HEK293T (cell line): ENCODE measurements around the gene TCF15.
A peak's percentile ranks its signal among the peaks of the same experiment; 100 is the strongest.

ENCODE experiments used
- CTCF ChIA-PET: fragments of 350-600 bp; formaldehyde crosslinking; extraction: SDS; loops from one replicate; lab custom pipeline; 2021; ENCODE audit warnings: antibody characterized with exemption, inconsistent platforms; lab: Yijun Ruan, JAX
- POLR2A ChIA-PET: fragments of 350-600 bp; formaldehyde crosslinking; extraction: SDS; loops from one replicate; lab custom pipeline; 2020; ENCODE audit warnings: antibody characterized with exemption, inconsistent platforms; lab: Yijun Ruan, JAX
- DNase-seq: peaks from one replicate; pipeline ENCODE4 v3.0.0; 2012; ENCODE audit warnings: mixed read lengths; ENCODE audit errors: extremely low spot score
- ARNT ChIP-seq: fragments of 450-650 bp; IDR thresholded peaks from 2 replicates; pipeline ENCODE4 v1.6.1; 2017; ENCODE audit warnings: mild to moderate bottlenecking
- BHLHE40 ChIP-seq: fragments of 450-650 bp; IDR thresholded peaks from 2 replicates; pipeline ENCODE4 v1.6.1; 2016; ENCODE audit warnings: mild to moderate bottlenecking, moderate library complexity, borderline replicate concordance
- CTBP1 ChIP-seq: fragments of 450-650 bp; IDR thresholded peaks from 2 replicates; pipeline ENCODE4 v1.6.1; 2016; ENCODE audit warnings: borderline replicate concordance
- ELF4 ChIP-seq: fragments of 450-650 bp; IDR thresholded peaks from 2 replicates; pipeline ENCODE4 v1.6.1; 2017; ENCODE audit warnings: antibody characterized with exemption
- FOXA1 ChIP-seq: fragments of 450-650 bp; IDR thresholded peaks from 2 replicates; pipeline ENCODE4 v1.6.1; 2016; ENCODE audit warnings: mild to moderate bottlenecking
- FOXK2 ChIP-seq: fragments of 450-650 bp; IDR thresholded peaks from 2 replicates; pipeline ENCODE4 v1.6.1; 2016; ENCODE audit warnings: mild to moderate bottlenecking
- FOXM1 ChIP-seq: fragments of 450-650 bp; IDR thresholded peaks from 2 replicates; pipeline ENCODE4 v1.6.1; 2017; ENCODE audit warnings: mild to moderate bottlenecking, borderline replicate concordance
- HDGF ChIP-seq: fragments of 450-650 bp; IDR thresholded peaks from 2 replicates; pipeline ENCODE4 v1.6.1; 2017; ENCODE audit warnings: antibody characterized with exemption, borderline replicate concordance
- L3MBTL2 ChIP-seq: fragments of 450-650 bp; conservative IDR thresholded peaks from 2 replicates; pipeline ENCODE4 v1.6.1; 2016; ENCODE audit warnings: mild to moderate bottlenecking
- LEF1 ChIP-seq: fragments of 450-650 bp; IDR thresholded peaks from 2 replicates; pipeline ENCODE4 v1.6.1; 2017; ENCODE audit warnings: mild to moderate bottlenecking, borderline replicate concordance
- NFRKB ChIP-seq: fragments of 450-650 bp; IDR thresholded peaks from 2 replicates; pipeline ENCODE4 v1.6.1; 2016; ENCODE audit warnings: mild to moderate bottlenecking, moderate library complexity
- SP1 ChIP-seq: fragments of 450-650 bp; IDR thresholded peaks from 2 replicates; pipeline ENCODE4 v1.6.1; 2017
- SUZ12 ChIP-seq: fragments of 450-650 bp; IDR thresholded peaks from 2 replicates; pipeline ENCODE4 v1.6.1; 2016; ENCODE audit warnings: mild to moderate bottlenecking
- TARDBP ChIP-seq: fragments of 450-650 bp; IDR thresholded peaks from 2 replicates; pipeline ENCODE4 v1.6.1; 2016
- ZNF384 ChIP-seq: fragments of 450-650 bp; IDR thresholded peaks from 2 replicates; pipeline ENCODE4 v1.6.1; 2016
- TF ChIP-seq, protein P1 (sequence below): fragments of 450-650 bp; IDR thresholded peaks from 2 replicates; pipeline ENCODE4 v1.6.1; 2016

Gene TCF15

DNA sequence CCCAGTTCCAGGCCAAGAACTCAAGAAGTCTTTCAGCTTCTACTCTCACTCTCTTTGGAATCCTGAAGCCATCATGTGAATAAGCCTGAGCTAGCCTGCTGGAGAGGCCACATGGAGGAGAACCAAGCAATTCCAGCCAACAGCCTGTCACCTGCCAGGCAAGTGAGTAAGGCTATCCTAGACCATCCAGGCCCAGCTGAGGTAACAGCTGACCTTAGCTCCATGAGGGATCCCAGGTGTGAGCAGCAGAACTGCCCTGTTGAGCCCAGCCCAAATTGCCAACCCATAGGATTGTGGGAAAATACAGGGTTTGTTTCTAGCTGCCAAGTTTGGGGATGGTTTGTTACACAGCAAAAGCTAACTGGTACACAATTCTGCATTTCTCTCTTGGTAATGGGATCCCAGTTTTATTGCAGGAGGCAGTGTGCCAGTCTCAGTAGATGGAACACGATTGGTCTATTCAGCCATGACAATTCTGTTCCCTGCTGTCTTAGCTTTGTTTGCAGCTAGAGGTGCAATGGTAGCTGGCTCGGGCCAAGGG is 37.4 kb upstream of the TCF15 start:
- TF ChIP-seq L3MBTL2 (no peak), ZNF384 (no peak), ARNT (no peak)
- POLR2A ChIA-PET = no interaction called here
- no peak for DNase-seq
- CTCF ChIA-PET = no interaction called here

DNA sequence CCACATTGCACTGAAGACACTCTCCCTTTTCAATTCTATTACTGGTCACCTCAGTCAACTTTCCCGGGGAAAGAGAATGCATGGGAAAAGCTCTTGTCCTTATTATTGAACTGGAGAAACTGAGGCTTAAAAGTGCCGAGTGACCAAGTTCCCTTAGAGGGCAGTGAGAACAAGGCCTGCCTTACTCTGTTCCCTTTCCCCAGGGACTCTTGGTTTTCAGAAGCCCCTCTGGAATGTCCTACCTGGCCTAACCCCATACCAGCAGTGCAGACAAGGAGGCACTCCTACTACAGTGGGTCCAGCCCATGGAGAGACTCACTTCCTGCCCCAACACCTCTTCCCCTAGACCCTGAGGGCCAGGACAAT is 36.7 kb upstream of the TCF15 start:
- DNase-seq = no peak
- ChIA-PET POLR2A (no interaction called here), CTCF (interaction anchor here (1.9 kb wide), 1 partner anchor 86 kb away, joined by 16 read pairs; no protein-coding TSS in a partner anchor)
- TF ChIP-seq FOXM1 (no peak), FOXK2 (no peak), L3MBTL2 (no peak), NFRKB (no peak), ZNF384 (no peak), ARNT (no peak), CTBP1 (no peak), TARDBP (no peak), SP1 (no peak), SUZ12 (no peak), FOXA1 (no peak), BHLHE40 (no peak), HDGF (no peak), ELF4 (no peak), LEF1 (no peak)
- TF ChIP-seq, protein P1, sequence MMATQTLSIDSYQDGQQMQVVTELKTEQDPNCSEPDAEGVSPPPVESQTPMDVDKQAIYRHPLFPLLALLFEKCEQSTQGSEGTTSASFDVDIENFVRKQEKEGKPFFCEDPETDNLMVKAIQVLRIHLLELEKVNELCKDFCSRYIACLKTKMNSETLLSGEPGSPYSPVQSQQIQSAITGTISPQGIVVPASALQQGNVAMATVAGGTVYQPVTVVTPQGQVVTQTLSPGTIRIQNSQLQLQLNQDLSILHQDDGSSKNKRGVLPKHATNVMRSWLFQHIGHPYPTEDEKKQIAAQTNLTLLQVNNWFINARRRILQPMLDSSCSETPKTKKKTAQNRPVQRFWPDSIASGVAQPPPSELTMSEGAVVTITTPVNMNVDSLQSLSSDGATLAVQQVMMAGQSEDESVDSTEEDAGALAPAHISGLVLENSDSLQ = no peak

DNA sequence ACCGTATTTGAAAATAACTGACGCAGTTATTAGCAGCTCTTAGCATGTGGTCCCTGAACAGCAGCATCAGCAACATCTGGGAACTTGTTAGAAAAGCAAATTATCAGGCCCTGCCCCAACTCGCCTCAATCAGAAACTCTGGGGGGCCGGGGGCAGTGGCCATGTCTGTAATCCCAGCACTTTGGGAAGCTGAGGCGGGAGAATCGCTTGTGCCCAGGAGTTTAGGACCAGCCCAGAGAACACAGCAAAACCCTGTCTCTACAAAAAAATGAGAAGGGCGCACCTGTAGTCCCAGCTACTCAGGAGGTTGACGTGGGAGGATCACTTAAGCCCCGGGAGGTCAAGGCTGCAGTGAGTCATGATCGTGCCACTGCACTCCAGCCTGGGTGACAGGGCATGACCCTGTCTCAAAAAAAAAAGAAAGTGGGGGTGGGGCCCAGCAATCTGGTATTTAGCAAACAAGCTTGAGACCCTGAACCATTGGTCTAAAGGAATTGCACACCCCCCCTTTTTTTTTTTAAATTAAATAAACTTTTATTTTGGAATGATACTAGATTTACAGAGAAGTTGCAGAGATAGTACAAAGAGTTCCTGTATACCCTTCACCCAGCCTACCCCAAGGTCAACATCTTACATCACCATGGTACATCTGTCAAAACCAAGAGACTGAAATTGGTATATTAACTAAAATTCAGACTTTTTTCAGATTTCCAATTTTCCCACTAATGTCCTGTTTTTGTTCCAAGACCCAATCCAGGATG is 36.2 kb upstream of the TCF15 start:
- DNase-seq = no peak
- ChIA-PET POLR2A (interaction anchor here (1.1 kb wide), 1 partner anchor 22 kb away, joined by 3 read pairs; no protein-coding TSS in a partner anchor), CTCF (interaction anchor here (0.6 to 1.9 kb wide), 15 partner anchors 10 to 507 kb away, joined by 3 to 21 read pairs (median 4); no protein-coding TSS in a partner anchor)
- TF ChIP-seq BHLHE40 (no peak), TARDBP (no peak), FOXK2 (no peak), CTBP1 (no peak), ZNF384 (no peak), SP1 (no peak), FOXM1 (no peak), ARNT (no peak), NFRKB (no peak), ELF4 (no peak), FOXA1 (no peak), L3MBTL2 (no peak)
- TF ChIP-seq, protein P1 = no peak

DNA sequence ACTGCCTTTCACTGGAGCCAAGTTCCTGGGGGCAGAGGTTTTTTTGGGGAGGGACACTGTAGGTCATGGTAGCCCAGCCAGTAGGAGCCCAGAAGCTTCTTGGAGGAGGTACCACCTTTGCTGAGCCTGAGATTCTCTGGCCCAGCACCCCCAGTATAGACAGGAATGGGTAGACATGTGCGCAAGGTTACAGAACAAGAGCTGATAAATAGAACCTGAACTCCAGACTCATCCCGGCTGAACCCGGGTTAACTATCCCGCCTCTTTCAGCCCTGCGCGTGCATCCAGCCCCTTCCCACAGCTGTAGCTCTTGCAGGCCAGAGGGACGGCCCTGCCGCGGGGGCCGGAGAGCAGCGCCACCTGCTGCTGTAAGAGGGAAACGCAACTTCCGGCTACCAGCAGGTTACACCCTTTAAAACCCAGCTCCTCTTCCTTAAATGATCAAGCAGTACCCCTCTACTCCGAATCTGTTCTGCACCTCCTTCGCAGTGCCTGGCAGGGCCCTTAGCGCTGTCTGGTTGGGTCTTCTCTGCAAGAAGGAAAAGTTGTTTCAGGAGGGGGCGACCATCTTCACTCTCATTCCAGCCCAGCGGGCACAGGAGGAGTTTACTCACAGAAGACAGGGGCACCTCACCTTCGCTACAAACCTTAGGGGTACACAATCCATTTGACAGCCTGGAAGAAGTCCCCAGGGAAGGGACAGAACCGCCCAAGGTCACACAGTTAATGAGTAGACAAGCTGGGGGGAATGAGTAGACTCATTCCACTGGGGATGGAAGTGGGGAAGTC is 35.4 kb upstream of the TCF15 start:
- peak; percentile 84 for DNase-seq
- no peak for TF ChIP-seq ZNF384
- no peak for TF ChIP-seq HDGF
- TF ChIP-seq ELF4 = 0 out of 2 replicates have a peak, but pooled peaks have one; percentile 24
- ChIA-PET CTCF (interaction anchor here (0.6 to 1.9 kb wide), 23 partner anchors 9 to 508 kb away, joined by 3 to 21 read pairs (median 4); no protein-coding TSS in a partner anchor), POLR2A (interaction anchor here (1.1 kb wide), 1 partner anchor 23 kb away, joined by 3 read pairs; no protein-coding TSS in a partner anchor)

DNA sequence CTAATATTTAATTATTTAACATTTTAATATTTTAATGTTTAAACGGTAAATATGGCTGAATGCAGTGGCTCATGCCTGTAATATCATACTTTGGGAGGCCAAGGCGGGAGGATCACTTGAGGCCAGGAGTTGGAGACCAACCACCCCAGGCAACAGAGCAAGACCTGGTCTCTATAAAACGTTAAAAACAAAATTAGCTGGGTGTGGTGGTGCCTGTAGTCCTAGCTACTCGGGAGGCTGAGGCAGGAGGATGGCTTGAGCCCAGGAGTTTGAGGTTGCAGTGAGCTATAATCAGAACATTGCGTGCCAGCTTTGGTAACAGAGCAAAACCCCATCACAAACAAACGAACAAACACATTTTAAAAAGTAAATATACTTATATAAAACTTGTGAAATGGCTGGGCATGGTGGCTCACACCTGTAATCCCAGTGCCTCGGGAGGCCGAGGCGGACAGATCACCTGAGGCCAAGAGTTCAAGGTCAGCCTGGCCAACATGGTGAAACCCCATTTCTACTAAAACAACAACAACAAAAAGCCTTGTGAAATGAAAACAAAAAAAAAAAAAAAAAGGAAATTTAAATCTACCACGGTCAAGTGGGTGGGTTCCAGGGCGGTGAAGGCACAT is 34.7 kb upstream of the TCF15 start:
- TF ChIP-seq L3MBTL2 (no peak), BHLHE40 (no peak), TARDBP (no peak), ZNF384 (no peak), SUZ12 (no peak), FOXM1 (no peak), NFRKB (no peak), FOXK2 (no peak), ARNT (no peak), FOXA1 (no peak), HDGF (no peak)
- TF ChIP-seq, protein P1 = no peak
- ChIA-PET POLR2A (interaction anchor here (1.1 kb wide), 1 partner anchor 24 kb away, joined by 3 read pairs; no protein-coding TSS in a partner anchor), CTCF (interaction anchor here (0.6 to 1.9 kb wide), 19 partner anchors 9 to 96 kb away, joined by 3 to 21 read pairs (median 4); no protein-coding TSS in a partner anchor)
- no peak for DNase-seq
